Measurements from ENCODE around the gene IFIH1.

- TF ChIP-seq CTCF (conservative IDR thresholded peaks at IDR 0.05; ENCODE audit: low read depth in 2 of 2) (no peak), REST (IDR thresholded peaks at IDR 0.05; ENCODE audit: unreplicated experiment) (no peak), POLR2AphosphoS5 (IDR thresholded peaks at IDR 0.05; ENCODE audit: low read depth) (no peak), EZH2 (IDR thresholded peaks at IDR 0.05; ENCODE audit: low read depth, unreplicated experiment) (no peak), CREB1 (CRISPR knock-in tag; IDR thresholded peaks at IDR 0.05; ENCODE audit: low read depth) (no peak)
Observed at GRCh38 chr2:162243715-162244114, 74.8 kb downstream of the IFIH1 start.

Data from GM23338 (cell line).